ENCODE results near the gene DPEP2.
"Not testable (repeated sequence)": the region's sequence is repeated elsewhere in the genome, so short reads cannot be mapped to it uniquely, and the experiment has no call there.

DPEP2 gene

GRCh38 chr16:67975321-67976105, 23.8 kb downstream of the DPEP2 start:
- no peak for DNase-seq (ENCODE audit: low read depth)

DNA sequence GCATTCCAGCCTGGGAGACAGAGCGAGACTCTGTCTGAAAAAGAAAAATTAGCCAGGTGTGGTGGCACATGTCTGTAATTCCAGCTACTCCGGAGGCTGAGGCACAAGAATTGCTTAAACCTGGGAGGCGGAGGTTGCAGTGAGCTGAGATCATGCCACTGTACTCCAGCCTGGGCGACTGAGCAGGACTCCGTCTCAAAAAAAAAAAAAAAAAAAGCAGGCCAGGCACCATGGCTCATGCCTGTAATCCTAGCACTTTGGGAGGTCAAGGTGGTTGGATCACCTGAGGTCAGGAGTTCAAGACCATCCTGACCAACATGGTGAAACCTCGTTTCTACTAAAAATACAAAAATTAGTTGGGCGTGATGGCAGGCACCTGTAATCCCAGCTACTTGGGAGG, 27.0 kb downstream of the DPEP2 start:
- not testable (repeated sequence) for DNase-seq (ENCODE audit: low read depth)

DNA sequence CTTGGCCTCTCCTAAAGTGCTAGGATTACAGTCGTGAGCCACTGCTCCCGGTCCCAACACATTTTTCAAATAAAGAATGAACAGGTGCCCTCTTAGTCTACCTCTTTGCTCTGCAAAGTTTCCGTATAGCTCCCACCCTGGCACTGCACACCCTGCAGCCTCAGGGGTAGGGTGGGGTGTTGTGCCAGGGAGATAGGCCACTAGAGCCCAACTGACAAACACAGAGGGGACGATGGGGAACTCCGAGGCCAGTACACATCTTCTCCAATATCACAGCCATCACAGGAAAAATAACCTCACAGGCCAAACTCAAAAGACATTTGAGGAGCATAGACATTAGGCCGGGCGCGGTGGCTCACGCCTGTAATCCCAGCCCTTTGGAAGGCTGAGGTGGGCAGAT, 28.2 kb downstream of the DPEP2 start:
- no peak for DNase-seq (ENCODE audit: low read depth)

- DNase-seq (ENCODE audit: low read depth) = no peak
Observed at GRCh38 chr16:67969254-67970039, 29.8 kb downstream of the DPEP2 start.

DNA sequence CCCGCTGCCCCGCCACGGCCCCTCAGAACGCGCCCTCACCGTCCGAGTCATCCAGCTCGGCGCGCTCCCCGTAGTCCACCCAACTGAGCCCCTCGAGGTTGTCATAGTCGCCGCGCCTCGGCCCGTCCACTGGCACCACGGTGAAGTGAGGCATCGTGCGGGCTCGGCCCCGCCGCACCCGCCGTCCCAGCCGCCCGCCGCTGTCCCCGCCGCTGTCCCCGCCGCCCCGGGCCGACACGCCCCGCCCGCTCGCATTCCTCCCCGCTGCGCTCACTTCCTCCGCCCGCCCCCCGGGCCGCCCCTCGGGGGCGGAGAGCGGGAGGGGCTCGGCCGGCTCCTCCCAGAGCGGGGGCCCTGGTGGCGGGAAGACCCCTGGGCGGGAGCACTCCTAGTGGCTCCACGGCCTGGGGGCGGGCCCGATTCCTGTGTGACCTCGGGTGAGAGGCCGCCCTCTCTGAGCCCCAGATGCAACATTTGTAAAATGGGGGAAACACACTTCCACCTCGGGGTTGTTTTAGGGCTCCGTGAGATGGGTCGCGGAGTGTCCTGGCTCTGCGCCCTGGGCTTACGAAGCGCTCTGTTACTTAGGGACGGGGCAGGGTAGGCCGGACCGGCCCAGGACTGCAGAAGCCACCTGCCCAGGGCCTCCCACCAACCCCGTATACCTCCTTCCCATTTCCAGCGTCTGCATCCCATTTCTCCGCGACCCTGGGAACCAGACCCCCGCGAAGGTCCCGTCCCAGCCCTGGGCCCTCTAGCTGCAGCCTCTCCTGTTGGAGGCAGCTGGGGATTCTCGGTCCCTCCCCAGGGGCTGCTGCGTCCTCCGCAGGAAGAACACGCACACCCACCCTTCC, 30.7 kb downstream of the DPEP2 start, which contains the start of gene SLC12A4:
SLC12A4 (minus strand) TSS at position 238 of the 854 bp plus-strand sequence; CDS start at position 154, 84 bp downstream.
- DNase-seq (ENCODE audit: low read depth) = peak; percentile 56

DNA sequence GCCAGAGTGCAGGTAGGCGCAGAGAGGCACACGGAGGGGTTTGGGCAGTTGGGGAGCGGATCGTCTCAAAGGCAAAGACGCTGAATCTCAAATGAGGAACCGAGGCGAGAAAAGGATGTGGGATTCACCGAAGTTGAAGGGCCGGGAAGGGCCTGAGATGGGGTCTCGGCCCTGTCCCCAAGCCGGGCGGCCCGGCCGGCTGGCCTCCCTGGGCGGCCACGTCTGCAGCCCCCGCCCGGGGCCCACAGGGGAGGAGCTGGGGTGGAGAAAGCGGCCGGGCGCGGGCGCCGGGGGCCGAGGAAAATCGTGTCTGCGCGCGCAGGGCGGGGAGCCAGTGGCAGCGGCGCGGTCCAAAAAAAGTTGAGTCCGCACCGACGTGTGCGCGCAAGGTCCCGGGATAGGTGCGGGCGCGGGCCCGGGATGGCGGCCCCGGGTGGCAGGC, 31.3 kb downstream of the DPEP2 start:
- no peak for DNase-seq (ENCODE audit: low read depth)

- no peak for DNase-seq (ENCODE audit: low read depth)
Observed at GRCh38 chr16:67967183-67967957, 31.9 kb downstream of the DPEP2 start.

DNA sequence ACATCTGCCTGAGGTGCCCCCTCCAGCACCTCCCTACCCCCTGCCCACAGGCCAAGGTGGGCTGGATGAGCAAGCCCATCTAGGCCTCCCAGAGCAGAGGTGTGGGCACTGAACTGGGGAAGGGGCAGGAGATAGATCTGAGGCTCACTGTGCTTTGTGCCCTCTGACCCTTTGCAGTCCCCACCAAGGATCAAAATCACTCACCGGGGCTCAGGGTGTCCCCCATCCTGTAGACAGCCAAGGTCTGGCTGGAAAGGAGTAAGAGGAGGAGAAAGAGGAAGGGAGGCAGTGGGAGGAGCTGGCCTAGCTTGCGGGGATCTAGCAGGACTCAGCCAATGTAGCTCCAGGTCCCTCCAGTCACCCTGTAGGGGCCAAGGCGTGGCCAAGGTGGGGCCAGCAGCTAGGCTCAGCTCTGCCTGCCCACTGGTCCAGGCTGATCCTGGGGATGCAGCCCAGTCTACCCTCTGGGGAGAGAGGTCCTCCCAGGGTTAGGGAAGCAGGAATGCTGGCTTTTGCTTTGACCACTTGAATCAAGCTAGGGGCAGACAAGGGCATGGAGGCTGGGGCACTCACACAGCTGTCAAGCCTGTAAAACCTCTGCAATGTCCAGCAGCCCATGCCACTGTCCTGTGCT, 32.6 kb downstream of the DPEP2 start:
- no peak for DNase-seq (ENCODE audit: low read depth)

- DNase-seq (ENCODE audit: low read depth) = no peak
Observed at GRCh38 chr16:67965668-67966548, 33.4 kb downstream of the DPEP2 start.

GRCh38 chr16:67964477-67965131, 34.7 kb downstream of the DPEP2 start:
- no peak for DNase-seq (ENCODE audit: low read depth)

GRCh38 chr16:67963662-67964321, 35.5 kb downstream of the DPEP2 start:
- no peak for DNase-seq (ENCODE audit: low read depth)

DNA sequence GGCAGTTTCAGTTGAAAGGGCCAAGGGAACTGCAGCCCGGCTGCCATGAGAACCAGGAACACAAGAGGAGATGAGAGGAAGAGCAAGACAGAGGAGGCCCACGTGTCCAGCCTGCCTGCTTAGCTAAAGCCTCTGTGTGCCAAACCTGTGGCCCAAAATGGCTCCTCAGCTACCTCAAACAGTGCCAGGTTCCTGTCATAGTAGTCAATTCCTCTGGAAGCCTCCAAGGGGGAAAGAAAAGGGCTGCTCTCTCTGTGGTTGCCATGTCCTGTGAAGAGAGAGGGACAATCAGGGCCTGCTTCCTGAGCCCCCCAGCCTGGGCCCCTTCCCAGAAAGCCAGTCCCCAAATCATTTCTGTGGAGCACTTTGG, 36.0 kb downstream of the DPEP2 start:
- DNase-seq (ENCODE audit: low read depth) = no peak

DNA sequence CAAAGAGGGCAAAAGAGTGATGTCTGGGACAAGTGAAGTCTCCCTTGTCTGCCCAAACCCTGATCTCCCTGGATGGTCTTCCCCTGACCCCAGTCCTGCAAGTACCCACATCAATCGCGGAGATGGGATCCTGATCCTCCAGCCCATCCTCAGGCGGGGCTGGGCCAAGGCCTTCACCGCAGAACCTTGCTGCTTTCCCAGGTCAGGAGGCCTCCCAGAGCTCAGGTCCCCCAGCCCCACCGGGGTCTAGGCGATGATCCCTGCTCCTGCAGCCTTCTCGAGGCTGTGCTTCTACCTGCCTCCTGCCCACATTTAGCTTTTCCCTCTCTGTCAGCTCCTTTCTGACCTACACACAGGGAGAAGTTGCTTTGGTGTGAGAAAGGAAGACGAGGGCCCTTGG, 37.1 kb downstream of the DPEP2 start:
- no peak for DNase-seq (ENCODE audit: low read depth)

- no peak for DNase-seq (ENCODE audit: low read depth)
Observed at GRCh38 chr16:67961551-67961957, 37.7 kb downstream of the DPEP2 start.

DNA sequence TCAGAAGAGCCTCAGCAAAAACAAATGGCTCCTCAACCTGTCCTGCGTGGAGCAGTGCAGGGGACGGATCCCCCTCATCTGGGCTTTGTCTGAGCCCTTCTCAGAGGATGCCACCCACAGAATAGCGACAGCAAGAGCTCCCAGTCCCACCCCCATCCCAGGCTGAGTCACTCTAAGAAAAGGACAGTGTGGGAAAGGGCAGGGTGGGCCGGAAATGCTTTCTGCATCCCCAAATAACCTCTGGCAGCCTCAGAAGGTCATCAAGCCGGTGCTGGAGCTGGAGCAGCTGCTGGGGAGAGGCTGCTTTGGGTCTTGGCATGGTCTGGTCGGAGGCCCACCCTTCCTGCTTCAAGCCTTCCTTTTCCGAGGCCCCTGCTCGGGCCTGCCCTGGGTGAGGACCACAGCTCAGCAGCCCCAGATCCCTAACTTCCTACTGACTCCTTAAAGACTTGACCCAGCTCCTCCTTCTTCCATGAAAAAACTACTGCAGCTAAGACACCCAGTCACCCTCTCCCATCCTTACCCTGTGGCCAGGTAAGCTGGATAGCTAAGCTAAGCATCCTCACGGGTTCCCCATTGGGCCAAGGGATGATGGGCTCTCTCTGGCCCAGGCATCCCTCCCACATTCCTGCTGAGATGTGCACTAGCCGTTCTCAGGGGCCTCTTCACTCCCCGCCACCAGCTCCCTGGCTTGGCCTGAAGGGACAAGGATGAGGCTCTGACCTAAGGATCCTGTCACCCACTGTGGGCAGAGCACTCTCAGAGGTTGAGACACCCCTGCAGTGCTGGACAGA, 39.6 kb downstream of the DPEP2 start:
- DNase-seq (ENCODE audit: low read depth) = no peak

DNA sequence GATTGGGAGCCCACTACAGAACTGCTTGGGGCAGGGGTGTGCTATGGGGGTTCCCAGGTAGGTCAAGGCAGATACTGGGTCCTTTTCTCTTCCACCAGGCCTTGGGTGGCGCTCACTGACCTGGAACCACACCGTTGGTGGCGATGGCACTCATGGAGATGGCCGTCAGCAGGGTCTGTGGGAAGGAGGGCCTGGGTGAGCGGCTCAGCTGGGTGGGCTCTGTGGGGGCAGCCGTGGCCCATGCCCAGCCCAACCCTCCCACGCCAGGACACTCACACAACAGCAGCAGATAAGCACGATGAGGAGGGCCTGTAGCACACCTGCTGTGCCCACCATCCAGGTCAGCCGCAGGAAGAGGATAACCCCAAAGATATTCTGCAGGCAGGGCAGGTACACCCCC, 41.7 kb downstream of the DPEP2 start:
- DNase-seq (ENCODE audit: low read depth) = no peak

- DNase-seq (ENCODE audit: low read depth) = no peak
Observed at GRCh38 chr16:67954421-67955196, 44.7 kb downstream of the DPEP2 start.

Data from fibroblast of the conjunctiva (primary cell).